H1 (cell line): ENCODE data around the gene HOMER2. TPM values are rescaled to one million over a fixed set of nuclear protein-coding genes. Genes with fewer than 3 reads are reported as not detected.

Experiments
- CBX8 ChIP-seq: fragments of 300-800, 300-1000 bp; sonication (generic); IDR thresholded peaks from 2 replicates; pipeline ENCODE4 v1.7.1; 2016; ENCODE audit warnings: low read depth, low read length, borderline replicate concordance
- EP300 ChIP-seq, 2 experiments: IDR thresholded peaks; 1 replicate in 1 of 2; 2 replicates in 1 of 2; pipeline ENCODE4 v1.6.1; 2011 to 2012; ENCODE audit warnings: low read depth in 2 of 2, low read length in 2 of 2, mild to moderate bottlenecking in 2 of 2, borderline replicate concordance in 1 of 2, inconsistent platforms in 1 of 2, moderate library complexity in 1 of 2
- EZH2 ChIP-seq: fragments of 200-600 bp; sonication (generic); IDR thresholded peaks from 2 replicates; pipeline ENCODE4 v1.7.1; 2012; ENCODE audit warnings: low read depth, mild to moderate bottlenecking, moderate library complexity, low read length, inconsistent platforms; ENCODE audit not compliant: severe bottlenecking
- GABPA ChIP-seq: IDR thresholded peaks from 2 replicates; pipeline ENCODE4 v1.6.1; 2011; ENCODE audit warnings: mild to moderate bottlenecking, low read length, moderate library complexity, borderline replicate concordance; ENCODE audit not compliant: insufficient read depth
- GTF2F1 ChIP-seq: IDR thresholded peaks from 2 replicates; pipeline ENCODE4 v1.6.1; 2012; ENCODE audit warnings: low read depth, low read length, improper control_type of control experiment, borderline replicate concordance
- PHF8 ChIP-seq: fragments of 200-600 bp; sonication (generic); conservative IDR thresholded peaks from 2 replicates; pipeline ENCODE4 v1.7.1; 2012; ENCODE audit warnings: low read depth, mild to moderate bottlenecking, inconsistent platforms, low read length, moderate library complexity
- POLR2A ChIP-seq, 2 experiments: IDR thresholded peaks; 1 replicate in 1 of 2; 2 replicates in 1 of 2; pipeline ENCODE4 v1.6.1; 2011; ENCODE audit warnings: low read depth in 2 of 2, low read length in 2 of 2, mild to moderate bottlenecking in 2 of 2; ENCODE audit errors: control extremely low read depth in 1 of 2
- SIN3A ChIP-seq, 2 experiments: IDR thresholded peaks in 1 of 2; conservative IDR thresholded peaks in 1 of 2; 2 replicates each; pipeline ENCODE4 v1.6.1; 2011 to 2012; ENCODE audit warnings: low read length in 2 of 2, improper control_type of control experiment in 1 of 2, low read depth in 1 of 2, mild to moderate bottlenecking in 1 of 2
- SIRT6 ChIP-seq: IDR thresholded peaks from one replicate; pipeline ENCODE4 v1.7.1; 2012; ENCODE audit warnings: low read length, inconsistent platforms
- SIX5 ChIP-seq: IDR thresholded peaks from 2 replicates; pipeline ENCODE4 v1.6.1; 2011; ENCODE audit warnings: mild to moderate bottlenecking, low read depth, low read length
- SP2 ChIP-seq: IDR thresholded peaks from 2 replicates; pipeline ENCODE4 v1.6.1; 2012; ENCODE audit warnings: mild to moderate bottlenecking, low read length, inconsistent platforms
- SP4 ChIP-seq: IDR thresholded peaks from 2 replicates; pipeline ENCODE4 v1.6.1; 2012; ENCODE audit warnings: low read length, inconsistent platforms
- SRF ChIP-seq: IDR thresholded peaks from 2 replicates; pipeline ENCODE4 v1.6.1; 2011; ENCODE audit warnings: mild to moderate bottlenecking, low read depth, low read length, moderate library complexity
- SUZ12 ChIP-seq: fragments of 200-600 bp; sonication (generic); IDR thresholded peaks from 2 replicates; pipeline ENCODE4 v1.6.1; 2012; ENCODE audit warnings: mild to moderate bottlenecking, inconsistent platforms, low read length, moderate library complexity, mixed read lengths
- TAF1 ChIP-seq: IDR thresholded peaks from 2 replicates; pipeline ENCODE4 v1.6.1; 2011; ENCODE audit warnings: mild to moderate bottlenecking, low read depth, low read length
- TEAD4 ChIP-seq: IDR thresholded peaks from 2 replicates; pipeline ENCODE4 v1.6.1; 2012; ENCODE audit warnings: low read depth, low read length, inconsistent platforms, mixed read lengths
- YY1 ChIP-seq: IDR thresholded peaks from 2 replicates; pipeline ENCODE4 v1.6.1; 2011; ENCODE audit warnings: low read depth, mild to moderate bottlenecking, low read length
- polyA plus RNA-seq, 7 experiments: library from polyadenylated mRNA; depleted of rRNA in 3 of 7; stranded (reverse) in 5 of 7; unstranded in 2 of 7; fragments of >200 nt in 5 of 7; fragments of 200-250 nt in 2 of 7; gene quantifications; 1 replicate in 5 of 7; 2 replicates in 1 of 7; 4 replicates in 1 of 7; pipeline versions ENCODE4 v1.2.1 to v1.2.3, GENCODE V29; 2011 to 2013; ENCODE audit warnings: missing spikeins in 2 of 7, mixed read lengths in 2 of 7
- total RNA-seq: library from RNA; stranded (reverse); fragmentation: NEBNext Ultra II Directional; extraction: Animal tissue kit (Norgen Biotek cat#: 25700); gene quantifications from 2 replicates; pipeline ENCODE4 v1.2.1, GENCODE V29; 2021
- TF ChIP-seq, protein P1 (sequence below): IDR thresholded peaks from 2 replicates; pipeline ENCODE4 v1.6.1; 2012; ENCODE audit warnings: inconsistent platforms
- TF ChIP-seq, protein P2 (sequence below): IDR thresholded peaks from 2 replicates; pipeline ENCODE4 v1.6.1; 2012; ENCODE audit warnings: inconsistent platforms
- TF ChIP-seq, protein P3 (sequence below): IDR thresholded peaks from 2 replicates; pipeline ENCODE4 v1.6.1; 2011; ENCODE audit warnings: low read length, improper control_type of control experiment

The HOMER2 gene
- total and polyA plus RNA-seq, 2 of the 8 experiments (the other 6 are each of a cell fraction or from before 2014, with no cell fraction given), result 12.5 to 27.6 TPM

DNA sequence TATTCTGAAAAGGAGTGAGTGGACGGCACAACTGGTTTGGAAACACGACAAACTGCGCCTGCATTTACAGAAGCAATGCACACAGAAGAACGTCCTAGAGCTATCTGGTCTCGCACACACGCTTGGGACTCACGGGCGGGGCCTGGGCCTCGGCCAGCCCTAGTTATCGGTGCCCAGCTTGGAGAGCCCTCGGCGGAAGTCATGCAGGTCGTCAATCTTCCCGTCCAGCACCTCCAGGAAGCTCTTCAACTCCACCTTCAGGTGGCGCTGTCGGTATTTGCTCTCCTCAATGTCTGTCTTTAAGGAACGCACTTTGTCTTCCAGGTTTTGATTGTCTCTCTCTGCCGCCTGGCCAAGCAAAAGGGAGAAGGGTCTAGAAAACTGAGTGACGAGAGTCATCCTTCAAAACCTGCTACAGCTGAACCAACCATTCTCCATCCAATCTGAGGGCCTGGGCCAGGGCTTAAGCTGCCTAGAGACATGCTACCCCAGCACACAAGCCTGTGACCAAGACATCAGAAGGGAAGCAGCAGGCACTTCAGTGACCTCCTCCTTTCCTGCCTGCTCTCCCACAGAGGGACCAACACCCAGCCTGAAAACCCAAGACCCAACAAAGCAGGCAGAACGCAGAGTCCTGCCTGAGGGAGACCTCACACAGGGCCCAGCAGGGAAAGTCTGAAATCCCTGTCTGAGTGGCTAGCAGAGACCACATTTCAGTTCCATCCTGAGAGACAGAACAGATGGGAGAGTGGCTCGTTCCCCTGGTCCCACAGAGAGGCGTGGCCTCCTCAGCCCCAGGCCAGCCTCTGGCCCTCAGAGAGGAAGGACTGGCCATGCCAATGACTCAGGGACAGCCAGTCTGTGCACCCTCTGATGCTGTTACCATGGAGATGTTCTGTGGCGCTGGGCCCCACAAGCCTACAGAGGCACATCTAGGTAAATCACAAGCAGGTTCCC lies 102.7 kb downstream of the HOMER2 start (continued):
- TF ChIP-seq, protein P1, sequence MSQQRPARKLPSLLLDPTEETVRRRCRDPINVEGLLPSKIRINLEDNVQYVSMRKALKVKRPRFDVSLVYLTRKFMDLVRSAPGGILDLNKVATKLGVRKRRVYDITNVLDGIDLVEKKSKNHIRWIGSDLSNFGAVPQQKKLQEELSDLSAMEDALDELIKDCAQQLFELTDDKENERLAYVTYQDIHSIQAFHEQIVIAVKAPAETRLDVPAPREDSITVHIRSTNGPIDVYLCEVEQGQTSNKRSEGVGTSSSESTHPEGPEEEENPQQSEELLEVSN, result no peak
- peak; percentile 28; the same call in 1 of the 2 replicates for TF ChIP-seq TAF1
- no peak for TF ChIP-seq EP300 (IDR thresholded peaks at IDR 0.05; ENCODE audit: borderline replicate concordance in 1 of 2, low read depth in 2 of 2, low read length in 2 of 2)
- TF ChIP-seq, protein P2, sequence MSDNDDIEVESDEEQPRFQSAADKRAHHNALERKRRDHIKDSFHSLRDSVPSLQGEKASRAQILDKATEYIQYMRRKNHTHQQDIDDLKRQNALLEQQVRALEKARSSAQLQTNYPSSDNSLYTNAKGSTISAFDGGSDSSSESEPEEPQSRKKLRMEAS, result no peak; the same call in 1 of the 2 replicates
- TF ChIP-seq, protein P3, sequence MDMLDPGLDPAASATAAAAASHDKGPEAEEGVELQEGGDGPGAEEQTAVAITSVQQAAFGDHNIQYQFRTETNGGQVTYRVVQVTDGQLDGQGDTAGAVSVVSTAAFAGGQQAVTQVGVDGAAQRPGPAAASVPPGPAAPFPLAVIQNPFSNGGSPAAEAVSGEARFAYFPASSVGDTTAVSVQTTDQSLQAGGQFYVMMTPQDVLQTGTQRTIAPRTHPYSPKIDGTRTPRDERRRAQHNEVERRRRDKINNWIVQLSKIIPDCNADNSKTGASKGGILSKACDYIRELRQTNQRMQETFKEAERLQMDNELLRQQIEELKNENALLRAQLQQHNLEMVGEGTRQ, result no peak
- no peak for TF ChIP-seq SRF
- no peak for TF ChIP-seq CBX8
- peak; percentile 48; the same call in 1 of the 2 replicates for TF ChIP-seq YY1
- TF ChIP-seq PHF8, result no peak
- no peak for TF ChIP-seq SUZ12
- TF ChIP-seq EZH2, result no peak
- peak; percentile 49; the same call in 1 of the 2 replicates for TF ChIP-seq TEAD4
- TF ChIP-seq SIN3A (conservative IDR thresholded peaks at IDR 0.05 in 1 of 2, IDR thresholded peaks at IDR 0.05 in 1 of 2; ENCODE audit: low read depth in 1 of 2, low read length in 2 of 2), result peak in 1 of 2 experiments; percentile 50; a peak in 1 of 4 replicates
- no peak for TF ChIP-seq GABPA
- no peak for TF ChIP-seq SIX5
- 0 out of 2 replicates have a peak, but pooled peaks have one; percentile 29 for TF ChIP-seq SP4
- TF ChIP-seq SIRT6, result no peak
- no peak for TF ChIP-seq GTF2F1
- no peak for TF ChIP-seq SP2
- 0 out of 3 replicates have a peak, but pooled peaks of 1 of the 2 experiments have one; percentile 40 for TF ChIP-seq POLR2A (IDR thresholded peaks at IDR 0.05; ENCODE audit: control extremely low read depth in 1 of 2, low read depth in 2 of 2, low read length in 2 of 2)
- TF ChIP-seq, all 59 proteins: peak for 11
